Endothelial cell of umbilical vein (primary cell): ENCODE measurements around the gene SDC4.
A peak's percentile ranks its signal among the peaks of the same experiment; 100 is the strongest.

ENCODE experiments used
- CTCF ChIP-seq, 2 donors: IDR thresholded peaks; 1 replicate in 1 of 2; 2 replicates in 1 of 2; pipeline ENCODE4 v1.5.1; 2011; ENCODE audit warnings: low read length in 2 of 2, mild to moderate bottlenecking in 2 of 2, moderate library complexity in 2 of 2, control low read depth in 1 of 2, inconsistent platforms in 1 of 2, low read depth in 1 of 2; ENCODE audit not compliant: insufficient read depth in 1 of 2; ENCODE audit errors: extremely low read depth in 1 of 2
- POLR2A ChIP-seq: IDR thresholded peaks from 2 replicates; pipeline ENCODE4 v1.6.1; 2012; ENCODE audit warnings: low read depth, mild to moderate bottlenecking, control low read depth, low read length
- POLR2AphosphoS5 ChIP-seq: IDR thresholded peaks from 2 replicates; pipeline ENCODE4 v1.6.1; 2012; ENCODE audit warnings: low read depth, mild to moderate bottlenecking, control low read depth, low read length, moderate library complexity; ENCODE audit not compliant: insufficient read depth

GRCh38 chr20:45306431-45306982 lies 41.7 kb downstream of the SDC4 start, which contains the start of gene RBPJL:
- peak; percentile 91 to 95 for TF ChIP-seq CTCF (IDR thresholded peaks at IDR 0.05; ENCODE audit: extremely low read depth in 1 of 2, insufficient read depth in 1 of 2, low read depth in 1 of 2, low read length in 2 of 2)
- TF ChIP-seq POLR2AphosphoS5: no peak
- TF ChIP-seq POLR2A: no peak
